ENCODE measurements around the gene RAB6A.

Gene RAB6A

GRCh38 chr11:73625696-73626318 is 135.1 kb downstream of the RAB6A start:
- peak; percentile 42 to 47 for DNase-seq (ENCODE audit: low read depth in 2 of 2)
